K562 (cell line): ENCODE measurements around the gene KISS1. TPM values are rescaled to one million over a fixed set of nuclear protein-coding genes. Genes with fewer than 3 reads are reported as not detected.

ENCODE experiments used
- ATAC-seq: fragments of 200-7000 bp; cut with Tn5 transposase; 3 replicates; pipeline ENCODE4 v1.9.1; 2020; ENCODE audit warnings: moderate library complexity
- BruUV-seq: library from RNA; stranded (reverse); fragments of 400-500 nt; replicated peaks from 2 replicates; lab custom pipeline; 2021; lab: Mats Ljungman, UMichigan
- CTCF ChIA-PET: fragments of 300-600 bp; formaldehyde crosslinking; extraction: SDS; loops from one replicate; lab custom pipeline; 2021; ENCODE audit warnings: low intra/inter-chr PET ratio; lab: Yijun Ruan, JAX
- POLR2A ChIA-PET: fragments of 300-600, 350-650 bp; sonication (Branson Sonifier 250); formaldehyde crosslinking; extraction: SDS; loops from one replicate; lab custom pipeline; 2021; ENCODE audit warnings: antibody characterized with exemption, inconsistent platforms; lab: Yijun Ruan, JAX
- DNase-seq, 4 experiments: peaks; one replicate each; pipeline versions ENCODE4 v3.0.0 to v3.0.0-alpha.2; 2011 to 2018; ENCODE audit warnings: low spot score in 3 of 4, mixed read lengths in 3 of 4; ENCODE audit errors: extremely low read depth in 1 of 4
- FAIRE-seq: peaks from 2 replicates; lab custom pipeline; 2011; peaks lifted over from hg19 to GRCh38; lab: Jason Lieb, UNC
- H2AFZ ChIP-seq: 2 replicates; pipeline ENCODE4 v1.6.0; 2011; ENCODE audit warnings: low read depth, low read length, control low read depth, inconsistent platforms
- H3K27ac ChIP-seq: fragments of 200-600 bp; 3 replicates; pipeline ENCODE4 v1.8.0; 2011; ENCODE audit warnings: low read depth, mild to moderate bottlenecking, control low read depth, inconsistent platforms, low read length, moderate library complexity, mixed read lengths; ENCODE audit errors: extremely low read depth
- H3K27me3 ChIP-seq, 2 experiments: fragments of 300-600 bp in 1 of 2; 2 replicates in 1 of 2; 3 replicates in 1 of 2; pipeline versions ENCODE4 v1.6.0 to v1.8.0; 2011; ENCODE audit warnings: inconsistent platforms in 2 of 2, low read length in 2 of 2, mild to moderate bottlenecking in 1 of 2, mixed read lengths in 1 of 2, moderate library complexity in 1 of 2; ENCODE audit not compliant: control insufficient read depth in 2 of 2, insufficient read depth in 2 of 2
- H3K36me3 ChIP-seq: fragments of 300-600 bp; 3 replicates; pipeline ENCODE4 v1.8.0; 2011; ENCODE audit warnings: mild to moderate bottlenecking, low read length, inconsistent platforms; ENCODE audit not compliant: control insufficient read depth, insufficient read depth
- H3K4me1 ChIP-seq, 2 experiments: fragments of 200-600 bp in 1 of 2; replicated peaks in 1 of 2; 2 replicates in 1 of 2; 3 replicates in 1 of 2; pipeline versions ENCODE4 v1.5.1 to v1.8.0; 2011; ENCODE audit warnings: inconsistent platforms in 2 of 2, low read length in 2 of 2, mild to moderate bottlenecking in 1 of 2, mixed read lengths in 1 of 2, moderate library complexity in 1 of 2; ENCODE audit not compliant: control insufficient read depth in 2 of 2, insufficient read depth in 2 of 2
- H3K4me2 ChIP-seq: 2 replicates; pipeline ENCODE4 v1.6.1; 2011; ENCODE audit warnings: low read length, control low read depth, inconsistent platforms, mixed read lengths; ENCODE audit not compliant: insufficient read depth
- H3K4me3 ChIP-seq: fragments of 200-600 bp; sonication (generic), shearing (Covaris generic); 2 replicates; pipeline ENCODE4 v1.5.1; 2016; ENCODE audit warnings: control low read depth, inconsistent platforms
- H3K79me2 ChIP-seq: fragments of 200-600 bp; 3 replicates; pipeline ENCODE4 v1.8.0; 2011; ENCODE audit warnings: low read length, inconsistent platforms; ENCODE audit not compliant: control insufficient read depth, insufficient read depth
- H3K9ac ChIP-seq, 2 experiments: 2 replicates each; pipeline versions ENCODE4 v1.6.0 to v1.6.1; 2011; ENCODE audit warnings: low read depth in 2 of 2, low read length in 2 of 2, control low read depth in 1 of 2, inconsistent platforms in 1 of 2, mild to moderate bottlenecking in 1 of 2, mixed read lengths in 1 of 2; ENCODE audit not compliant: insufficient read depth in 1 of 2
- H3K9me1 ChIP-seq: one replicate; pipeline ENCODE4 v1.6.0; 2011; ENCODE audit warnings: inconsistent platforms, mild to moderate bottlenecking, low read length, moderate library complexity; ENCODE audit not compliant: control insufficient read depth, insufficient read depth
- H3K9me3 ChIP-seq: replicated peaks from 2 replicates; pipeline ENCODE4 v1.5.1; 2011; ENCODE audit warnings: low read depth, low read length, inconsistent platforms; ENCODE audit not compliant: control insufficient read depth, insufficient read depth
- H4K20me1 ChIP-seq: replicated peaks from 2 replicates; pipeline ENCODE4 v1.6.1; 2011; ENCODE audit warnings: low read length, inconsistent platforms, mixed read lengths; ENCODE audit not compliant: control insufficient read depth, insufficient read depth
- GATAD2A ChIP-seq: fragments of 450-650 bp; IDR thresholded peaks from 2 replicates; pipeline ENCODE4 v1.6.1; 2017
- SMARCB1 ChIP-seq: IDR thresholded peaks from 2 replicates; pipeline ENCODE4 v1.6.1; 2011; ENCODE audit warnings: improper control_type of control experiment, low read depth; ENCODE audit not compliant: insufficient read length
- ZNF165 ChIP-seq: fragments of 250-450 bp; sonication (Bioruptor Pico); IDR thresholded peaks from 2 replicates; pipeline ENCODE4 v1.4.0; 2020; ENCODE audit warnings: borderline replicate concordance
- ZNF184 ChIP-seq: sonication (generic); formaldehyde crosslinking; IDR thresholded peaks from 2 replicates; pipeline ENCODE4 v1.5.0; 2020; ENCODE audit warnings: missing genetic modification reagents
- WGBS: fragments of 100-300 bp; shearing (Covaris generic); methylation state at CpG from one replicate; pipeline ENCODE4 v1.1.6; 2016; ENCODE audit warnings: low coverage, mixed read lengths; ENCODE audit not compliant: insufficient coverage; ENCODE audit errors: missing lambda C conversion rate; 5-methylcytosine and 5-hydroxymethylcytosine counted together
- in situ Hi-C: fragments of 300-500 bp; cut with MboI; formaldehyde crosslinking; loops from 4 replicates; pipeline ENCODE4 v1.15.0; 2018; ENCODE audit warnings: inconsistent platforms, mixed read lengths
- intact Hi-C: fragments of 100-400 bp; cut with micrococcal nuclease; formaldehyde crosslinking; loops from 2 replicates; pipeline ENCODE4 v1.14.2; 2022
- polyA plus RNA-seq, 8 experiments: library from polyadenylated mRNA; depleted of rRNA in 4 of 8; stranded (reverse) in 5 of 8; unstranded in 3 of 8; fragments of >200 nt; fragmentation: Nextera tagmentation in 2 of 8; fragmentation: Illumina TruSeq in 1 of 8; extraction: Ambion mirVana in 2 of 8; extraction: Trizol in 1 of 8; gene quantifications; 2 replicates each; pipeline versions ENCODE4 v1.2.1 to v1.2.3, GENCODE V29; 2011 to 2014; ENCODE audit warnings: inconsistent platforms in 1 of 8, missing spikeins in 1 of 8
- total RNA-seq, 7 experiments: library from RNA; depleted of rRNA in 6 of 7; stranded (reverse); fragments of >200 nt in 6 of 7; fragmentation: Illumina TruSeq in 2 of 7; extraction: Trizol in 2 of 7; gene quantifications; 2 replicates each; pipeline versions ENCODE4 v1.2.1 to v1.2.3, GENCODE V29; 2011 to 2021; ENCODE audit warnings: low replicate concordance in 1 of 7
- TF ChIP-seq, protein P1 (sequence below), 2 experiments: fragments of 450-650 bp; IDR thresholded peaks; 2 replicates each; pipeline ENCODE4 v1.6.1; 2016
- TF ChIP-seq, protein P2 (sequence below): fragments of 200-600 bp; sonication (generic); IDR thresholded peaks from one replicate; pipeline ENCODE4 v1.6.1; 2012; ENCODE audit warnings: mild to moderate bottlenecking, low read depth, low read length, inconsistent platforms
- TF ChIP-seq, protein P3 (sequence below): fragments of 250-450 bp; sonication (Bioruptor Pico); IDR thresholded peaks from 2 replicates; pipeline ENCODE4 v1.5.1; 2021; ENCODE audit warnings: mild to moderate bottlenecking

The KISS1 gene
- total and polyA plus RNA-seq, 9 of the 15 experiments (the other 6 are each of a cell fraction or from before 2014, with no cell fraction given), result 0.31 TPM; not detected in 8

DNA sequence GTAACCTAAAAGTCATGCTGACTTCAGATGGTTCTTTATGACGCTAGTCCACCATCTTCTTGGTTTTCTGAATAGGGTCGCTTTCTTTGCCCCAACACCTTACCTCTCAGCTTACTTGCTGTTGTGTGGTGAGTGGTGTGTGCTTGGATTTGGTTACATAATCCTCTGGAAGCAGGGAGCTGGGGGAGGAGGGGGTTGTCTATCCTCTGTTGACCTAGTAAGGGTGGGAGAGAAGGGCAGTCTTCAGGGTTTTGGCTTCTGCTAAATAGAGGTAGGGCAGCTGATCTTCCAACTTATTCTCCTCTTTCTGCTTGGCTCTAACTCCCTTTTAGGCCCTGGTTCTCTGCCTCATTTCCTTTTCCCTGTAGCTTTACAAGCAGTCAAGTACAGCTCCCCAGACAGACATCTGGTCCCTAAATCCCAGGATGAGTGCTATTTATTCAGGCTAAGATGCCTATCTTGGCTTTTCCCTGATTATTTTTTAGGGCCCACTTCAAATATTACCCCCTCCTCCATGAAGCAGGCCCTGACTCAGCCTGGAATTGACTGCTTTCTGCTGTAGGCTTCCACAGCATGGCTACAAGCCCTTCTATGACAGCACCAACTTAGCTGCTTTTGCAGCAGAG, 23.8 kb downstream of the KISS1 start:
- CTCF ChIA-PET, result no interaction called here
- Histone ChIP-seq H3K27me3 (peaks cover 4 to 5% of the 10 kb centered on the region in 2 experiments; a peak in 4 of 5 replicates), H3K4me3 (no peak overlapping the region), H2AFZ (no peak overlapping the region), H3K4me2 (no peak overlapping the region)
- POLR2A ChIA-PET, result no interaction called here
- TF ChIP-seq, protein P1, sequence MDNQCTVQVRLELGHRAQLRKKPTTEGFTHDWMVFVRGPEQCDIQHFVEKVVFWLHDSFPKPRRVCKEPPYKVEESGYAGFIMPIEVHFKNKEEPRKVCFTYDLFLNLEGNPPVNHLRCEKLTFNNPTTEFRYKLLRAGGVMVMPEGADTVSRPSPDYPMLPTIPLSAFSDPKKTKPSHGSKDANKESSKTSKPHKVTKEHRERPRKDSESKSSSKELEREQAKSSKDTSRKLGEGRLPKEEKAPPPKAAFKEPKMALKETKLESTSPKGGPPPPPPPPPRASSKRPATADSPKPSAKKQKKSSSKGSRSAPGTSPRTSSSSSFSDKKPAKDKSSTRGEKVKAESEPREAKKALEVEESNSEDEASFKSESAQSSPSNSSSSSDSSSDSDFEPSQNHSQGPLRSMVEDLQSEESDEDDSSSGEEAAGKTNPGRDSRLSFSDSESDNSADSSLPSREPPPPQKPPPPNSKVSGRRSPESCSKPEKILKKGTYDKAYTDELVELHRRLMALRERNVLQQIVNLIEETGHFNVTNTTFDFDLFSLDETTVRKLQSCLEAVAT (IDR thresholded peaks at IDR 0.05), result no peak
- no peak for TF ChIP-seq GATAD2A
- no peak for TF ChIP-seq ZNF165 (CRISPR knock-in tag)
- TF ChIP-seq, protein P2, sequence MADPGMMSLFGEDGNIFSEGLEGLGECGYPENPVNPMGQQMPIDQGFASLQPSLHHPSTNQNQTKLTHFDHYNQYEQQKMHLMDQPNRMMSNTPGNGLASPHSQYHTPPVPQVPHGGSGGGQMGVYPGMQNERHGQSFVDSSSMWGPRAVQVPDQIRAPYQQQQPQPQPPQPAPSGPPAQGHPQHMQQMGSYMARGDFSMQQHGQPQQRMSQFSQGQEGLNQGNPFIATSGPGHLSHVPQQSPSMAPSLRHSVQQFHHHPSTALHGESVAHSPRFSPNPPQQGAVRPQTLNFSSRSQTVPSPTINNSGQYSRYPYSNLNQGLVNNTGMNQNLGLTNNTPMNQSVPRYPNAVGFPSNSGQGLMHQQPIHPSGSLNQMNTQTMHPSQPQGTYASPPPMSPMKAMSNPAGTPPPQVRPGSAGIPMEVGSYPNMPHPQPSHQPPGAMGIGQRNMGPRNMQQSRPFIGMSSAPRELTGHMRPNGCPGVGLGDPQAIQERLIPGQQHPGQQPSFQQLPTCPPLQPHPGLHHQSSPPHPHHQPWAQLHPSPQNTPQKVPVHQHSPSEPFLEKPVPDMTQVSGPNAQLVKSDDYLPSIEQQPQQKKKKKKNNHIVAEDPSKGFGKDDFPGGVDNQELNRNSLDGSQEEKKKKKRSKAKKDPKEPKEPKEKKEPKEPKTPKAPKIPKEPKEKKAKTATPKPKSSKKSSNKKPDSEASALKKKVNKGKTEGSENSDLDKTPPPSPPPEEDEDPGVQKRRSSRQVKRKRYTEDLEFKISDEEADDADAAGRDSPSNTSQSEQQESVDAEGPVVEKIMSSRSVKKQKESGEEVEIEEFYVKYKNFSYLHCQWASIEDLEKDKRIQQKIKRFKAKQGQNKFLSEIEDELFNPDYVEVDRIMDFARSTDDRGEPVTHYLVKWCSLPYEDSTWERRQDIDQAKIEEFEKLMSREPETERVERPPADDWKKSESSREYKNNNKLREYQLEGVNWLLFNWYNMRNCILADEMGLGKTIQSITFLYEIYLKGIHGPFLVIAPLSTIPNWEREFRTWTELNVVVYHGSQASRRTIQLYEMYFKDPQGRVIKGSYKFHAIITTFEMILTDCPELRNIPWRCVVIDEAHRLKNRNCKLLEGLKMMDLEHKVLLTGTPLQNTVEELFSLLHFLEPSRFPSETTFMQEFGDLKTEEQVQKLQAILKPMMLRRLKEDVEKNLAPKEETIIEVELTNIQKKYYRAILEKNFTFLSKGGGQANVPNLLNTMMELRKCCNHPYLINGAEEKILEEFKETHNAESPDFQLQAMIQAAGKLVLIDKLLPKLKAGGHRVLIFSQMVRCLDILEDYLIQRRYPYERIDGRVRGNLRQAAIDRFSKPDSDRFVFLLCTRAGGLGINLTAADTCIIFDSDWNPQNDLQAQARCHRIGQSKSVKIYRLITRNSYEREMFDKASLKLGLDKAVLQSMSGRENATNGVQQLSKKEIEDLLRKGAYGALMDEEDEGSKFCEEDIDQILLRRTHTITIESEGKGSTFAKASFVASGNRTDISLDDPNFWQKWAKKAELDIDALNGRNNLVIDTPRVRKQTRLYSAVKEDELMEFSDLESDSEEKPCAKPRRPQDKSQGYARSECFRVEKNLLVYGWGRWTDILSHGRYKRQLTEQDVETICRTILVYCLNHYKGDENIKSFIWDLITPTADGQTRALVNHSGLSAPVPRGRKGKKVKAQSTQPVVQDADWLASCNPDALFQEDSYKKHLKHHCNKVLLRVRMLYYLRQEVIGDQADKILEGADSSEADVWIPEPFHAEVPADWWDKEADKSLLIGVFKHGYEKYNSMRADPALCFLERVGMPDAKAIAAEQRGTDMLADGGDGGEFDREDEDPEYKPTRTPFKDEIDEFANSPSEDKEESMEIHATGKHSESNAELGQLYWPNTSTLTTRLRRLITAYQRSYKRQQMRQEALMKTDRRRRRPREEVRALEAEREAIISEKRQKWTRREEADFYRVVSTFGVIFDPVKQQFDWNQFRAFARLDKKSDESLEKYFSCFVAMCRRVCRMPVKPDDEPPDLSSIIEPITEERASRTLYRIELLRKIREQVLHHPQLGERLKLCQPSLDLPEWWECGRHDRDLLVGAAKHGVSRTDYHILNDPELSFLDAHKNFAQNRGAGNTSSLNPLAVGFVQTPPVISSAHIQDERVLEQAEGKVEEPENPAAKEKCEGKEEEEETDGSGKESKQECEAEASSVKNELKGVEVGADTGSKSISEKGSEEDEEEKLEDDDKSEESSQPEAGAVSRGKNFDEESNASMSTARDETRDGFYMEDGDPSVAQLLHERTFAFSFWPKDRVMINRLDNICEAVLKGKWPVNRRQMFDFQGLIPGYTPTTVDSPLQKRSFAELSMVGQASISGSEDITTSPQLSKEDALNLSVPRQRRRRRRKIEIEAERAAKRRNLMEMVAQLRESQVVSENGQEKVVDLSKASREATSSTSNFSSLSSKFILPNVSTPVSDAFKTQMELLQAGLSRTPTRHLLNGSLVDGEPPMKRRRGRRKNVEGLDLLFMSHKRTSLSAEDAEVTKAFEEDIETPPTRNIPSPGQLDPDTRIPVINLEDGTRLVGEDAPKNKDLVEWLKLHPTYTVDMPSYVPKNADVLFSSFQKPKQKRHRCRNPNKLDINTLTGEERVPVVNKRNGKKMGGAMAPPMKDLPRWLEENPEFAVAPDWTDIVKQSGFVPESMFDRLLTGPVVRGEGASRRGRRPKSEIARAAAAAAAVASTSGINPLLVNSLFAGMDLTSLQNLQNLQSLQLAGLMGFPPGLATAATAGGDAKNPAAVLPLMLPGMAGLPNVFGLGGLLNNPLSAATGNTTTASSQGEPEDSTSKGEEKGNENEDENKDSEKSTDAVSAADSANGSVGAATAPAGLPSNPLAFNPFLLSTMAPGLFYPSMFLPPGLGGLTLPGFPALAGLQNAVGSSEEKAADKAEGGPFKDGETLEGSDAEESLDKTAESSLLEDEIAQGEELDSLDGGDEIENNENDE, result no peak
- TF ChIP-seq, protein P3, sequence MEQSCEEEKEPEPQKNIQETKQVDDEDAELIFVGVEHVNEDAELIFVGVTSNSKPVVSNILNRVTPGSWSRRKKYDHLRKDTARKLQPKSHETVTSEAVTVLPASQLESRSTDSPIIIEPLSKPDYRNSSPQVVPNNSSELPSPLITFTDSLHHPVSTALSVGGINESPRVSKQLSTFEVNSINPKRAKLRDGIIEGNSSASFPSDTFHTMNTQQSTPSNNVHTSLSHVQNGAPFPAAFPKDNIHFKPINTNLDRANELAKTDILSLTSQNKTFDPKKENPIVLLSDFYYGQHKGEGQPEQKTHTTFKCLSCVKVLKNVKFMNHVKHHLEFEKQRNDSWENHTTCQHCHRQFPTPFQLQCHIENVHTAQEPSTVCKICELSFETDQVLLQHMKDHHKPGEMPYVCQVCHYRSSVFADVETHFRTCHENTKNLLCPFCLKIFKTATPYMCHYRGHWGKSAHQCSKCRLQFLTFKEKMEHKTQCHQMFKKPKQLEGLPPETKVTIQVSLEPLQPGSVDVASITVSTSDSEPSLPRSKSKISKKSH (CRISPR knock-in tag), result no peak
- no peak for TF ChIP-seq ZNF184 (CRISPR knock-in tag)
- no peak for TF ChIP-seq SMARCB1
- TF ChIP-seq, all 486 proteins: peak for 0
- in situ Hi-C loops (loop anchor here (10.0 kb wide), 1 partner anchor 332 kb away; no protein-coding TSS in a partner anchor), intact Hi-C loops (no loop called here)
- Histone ChIP-seq H3K36me3 (no peaks in the 10 kb centered on the region), H3K9ac (no peak overlapping the region), H3K4me1 (peaks cover 11 to 12% of the 10 kb centered on the region in 2 experiments; a peak in 4 of 5 replicates), H4K20me1 (no peaks in the 10 kb centered on the region), H3K9me1 (no peaks in the 10 kb centered on the region), H3K27ac (no peak overlapping the region), H3K9me3 (0 out of 2 replicates have a peak, but pooled peaks cover 5% of the 10 kb centered on the region), H3K79me2 (no peaks in the 10 kb centered on the region)
- ATAC-seq, result no peak
- no TSS peak for BruUV-seq
- no peak for FAIRE-seq
- no peak for DNase-seq
- 0% methylated on average over 2 of the region's 2 CpGs for WGBS
